CD4-positive, alpha-beta T cell treated with Interleukin-2 at 100 ng/mL for 4 hours (primary cell): ENCODE results near the gene RUNX2.

Experiments
- DNase-seq: peaks from one replicate; pipeline ENCODE4 v3.0.0-alpha.2; 2020; ENCODE audit warnings: low spot score

Gene RUNX2

GRCh38 chr6:45675634-45676033, 347.5 kb downstream of the RUNX2 start:
- DNase-seq: no peak

- DNase-seq: no peak
Measured at GRCh38 chr6:45676380-45676779, 348.2 kb downstream of the RUNX2 start.

- peak; percentile 62 for DNase-seq
Measured at GRCh38 chr6:45677381-45678284, 349.5 kb downstream of the RUNX2 start.

- DNase-seq: no peak
Measured at GRCh38 chr6:45678285-45678607, 350.1 kb downstream of the RUNX2 start.

GRCh38 chr6:45679163-45679562, 351.0 kb downstream of the RUNX2 start:
- no peak for DNase-seq

GRCh38 chr6:45679631-45680030, 351.5 kb downstream of the RUNX2 start:
- DNase-seq: no peak

- peak; percentile 50 for DNase-seq
Measured at GRCh38 chr6:45681860-45682511, 353.9 kb downstream of the RUNX2 start.

- DNase-seq: no peak
Measured at GRCh38 chr6:45684476-45684875, 356.3 kb downstream of the RUNX2 start.

GRCh38 chr6:45685076-45685475, 356.9 kb downstream of the RUNX2 start:
- no peak for DNase-seq

GRCh38 chr6:45686841-45687569, 358.9 kb downstream of the RUNX2 start:
- no peak for DNase-seq

- DNase-seq: no peak
Measured at GRCh38 chr6:45687570-45687969, 359.4 kb downstream of the RUNX2 start.

GRCh38 chr6:45688180-45688579, 360.1 kb downstream of the RUNX2 start:
- no peak for DNase-seq

- DNase-seq: no peak
Measured at GRCh38 chr6:45689926-45690615, 361.9 kb downstream of the RUNX2 start.

- DNase-seq: no peak
Measured at GRCh38 chr6:45690846-45691245, 362.7 kb downstream of the RUNX2 start.

- no peak for DNase-seq
Measured at GRCh38 chr6:45691426-45691825, 363.3 kb downstream of the RUNX2 start.

- no peak for DNase-seq
Measured at GRCh38 chr6:45692021-45692420, 363.9 kb downstream of the RUNX2 start.

- no peak for DNase-seq
Measured at GRCh38 chr6:45696738-45697137, 368.6 kb downstream of the RUNX2 start.

- DNase-seq: no peak
Measured at GRCh38 chr6:45697605-45698004, 369.5 kb downstream of the RUNX2 start.

- DNase-seq: no peak
Measured at GRCh38 chr6:45698046-45698445, 369.9 kb downstream of the RUNX2 start.

GRCh38 chr6:45699663-45700062, 371.5 kb downstream of the RUNX2 start:
- DNase-seq: no peak

- DNase-seq: no peak
Measured at GRCh38 chr6:45702849-45703739, 375.0 kb downstream of the RUNX2 start.
